ENCODE data around the gene MAPKAPK3. TPM values are rescaled to one million over a fixed set of nuclear protein-coding genes. Genes with fewer than 3 reads are reported as not detected.

The MAPKAPK3 gene
- total RNA-seq, 1 donor from 2014 or later, result 430 TPM

- ATAC-seq (ENCODE audit: poor library complexity) (peak; percentile 36), DNase-seq (peak; percentile 82)
- intact Hi-C loops (cut with DNase I), result loop anchor here (2.0 to 5.0 kb wide), 3 partner anchors 35 to 769 kb away; partner anchors contain the start of gene MANF
Measured at GRCh38 chr3:50617911-50618481, 1.0 kb downstream of the MAPKAPK3 start.

- ATAC-seq (ENCODE audit: poor library complexity) (no peak), DNase-seq (no peak)
- intact Hi-C loops (cut with DNase I), result no loop called here
Measured at GRCh38 chr3:50620420-50620819, 3.5 kb downstream of the MAPKAPK3 start.

DNA sequence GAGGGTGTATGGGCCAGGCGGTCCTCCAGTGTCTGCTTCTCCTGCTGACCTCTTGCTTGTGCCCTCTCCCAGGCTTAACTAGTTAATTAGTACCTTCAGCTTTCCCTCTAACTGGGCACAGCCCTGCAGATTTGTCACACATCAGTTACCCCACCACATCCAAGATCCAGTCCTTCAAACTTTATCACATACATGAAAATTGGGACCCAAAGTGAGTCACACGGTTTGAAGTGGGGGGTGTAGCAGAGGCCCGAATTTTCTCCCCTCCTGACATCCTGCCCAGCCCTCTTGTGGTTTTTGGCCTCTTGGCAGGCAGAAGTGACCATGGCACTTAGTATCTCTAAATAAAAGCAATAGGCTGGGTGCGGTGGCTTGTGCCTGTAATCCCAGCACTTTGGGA lies 3.9 kb downstream of the MAPKAPK3 start:
- DNase-seq (no peak), ATAC-seq (ENCODE audit: poor library complexity) (no peak)
- intact Hi-C loops (cut with DNase I), result no loop called here

- ATAC-seq (ENCODE audit: poor library complexity), result no peak
- DNase-seq, result no peak
- intact Hi-C loops (cut with DNase I), result no loop called here
Measured at GRCh38 chr3:50622881-50623280, 5.9 kb downstream of the MAPKAPK3 start.

DNA sequence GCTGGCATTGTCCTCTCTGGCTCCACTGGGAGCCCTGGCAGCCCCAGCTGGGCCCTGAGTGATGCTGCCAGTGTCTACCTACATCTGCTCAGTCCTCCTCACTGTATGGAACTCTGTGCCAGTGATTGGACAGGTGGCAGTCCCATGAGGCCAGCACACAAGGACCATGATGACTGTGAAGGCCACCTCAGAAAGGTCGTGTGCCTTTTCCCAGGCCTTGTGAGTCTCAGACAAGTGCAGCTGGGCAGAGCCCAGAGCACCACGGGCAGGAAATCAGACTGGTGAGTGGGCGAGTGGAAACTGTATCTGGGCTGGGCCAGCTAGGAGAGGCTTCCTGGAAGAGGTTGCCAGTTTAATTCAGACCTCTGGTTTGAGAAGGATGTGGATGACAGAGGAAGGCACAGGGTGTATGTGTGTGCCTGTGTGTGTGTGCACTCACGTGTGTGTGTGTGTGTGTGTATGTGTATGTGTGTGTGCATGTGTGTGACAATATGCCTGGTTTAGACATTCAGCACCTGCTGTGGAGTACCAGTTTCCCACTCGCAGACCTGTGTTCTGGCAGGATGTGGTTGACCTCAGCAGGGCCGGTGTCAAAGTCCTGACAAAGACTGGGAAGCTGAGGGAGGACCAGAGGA lies 7.0 kb downstream of the MAPKAPK3 start:
- intact Hi-C loops (cut with DNase I), result no loop called here

DNA sequence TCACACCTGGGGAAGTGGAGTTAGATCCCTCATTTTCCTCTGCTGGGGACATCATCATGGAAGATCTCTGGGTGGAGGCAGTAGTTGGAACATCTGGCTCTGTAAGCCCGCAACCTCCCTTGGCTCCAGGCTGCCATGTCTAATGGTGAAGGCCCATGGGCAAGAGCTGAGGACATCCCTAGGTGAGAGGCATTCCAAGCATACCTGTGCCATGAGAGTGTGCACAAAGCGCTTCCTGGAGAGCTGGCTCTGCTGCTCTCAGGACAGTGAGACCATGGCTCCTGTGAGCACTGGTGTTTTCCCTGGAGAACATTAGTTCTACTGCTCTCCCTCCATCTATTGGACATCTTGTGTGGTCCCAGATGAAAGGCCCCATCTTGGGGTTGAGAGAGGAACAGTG lies 7.7 kb downstream of the MAPKAPK3 start:
- intact Hi-C loops (cut with DNase I), result no loop called here
- ATAC-seq (ENCODE audit: poor library complexity) (no peak), DNase-seq (no peak)

More for the DNA sequence above, 7.0 kb downstream of the MAPKAPK3 start:
- no peak for DNase-seq
- no peak for ATAC-seq (ENCODE audit: poor library complexity)

GRCh38 chr3:50625231-50626182 lies 8.6 kb downstream of the MAPKAPK3 start:
- DNase-seq (no peak), ATAC-seq (ENCODE audit: poor library complexity) (peak; percentile 9)
- intact Hi-C loops (cut with DNase I), result no loop called here

- DNase-seq (no peak), ATAC-seq (ENCODE audit: poor library complexity) (no peak)
- intact Hi-C loops (cut with DNase I), result no loop called here
Measured at GRCh38 chr3:50626401-50626800, 9.4 kb downstream of the MAPKAPK3 start.

DNA sequence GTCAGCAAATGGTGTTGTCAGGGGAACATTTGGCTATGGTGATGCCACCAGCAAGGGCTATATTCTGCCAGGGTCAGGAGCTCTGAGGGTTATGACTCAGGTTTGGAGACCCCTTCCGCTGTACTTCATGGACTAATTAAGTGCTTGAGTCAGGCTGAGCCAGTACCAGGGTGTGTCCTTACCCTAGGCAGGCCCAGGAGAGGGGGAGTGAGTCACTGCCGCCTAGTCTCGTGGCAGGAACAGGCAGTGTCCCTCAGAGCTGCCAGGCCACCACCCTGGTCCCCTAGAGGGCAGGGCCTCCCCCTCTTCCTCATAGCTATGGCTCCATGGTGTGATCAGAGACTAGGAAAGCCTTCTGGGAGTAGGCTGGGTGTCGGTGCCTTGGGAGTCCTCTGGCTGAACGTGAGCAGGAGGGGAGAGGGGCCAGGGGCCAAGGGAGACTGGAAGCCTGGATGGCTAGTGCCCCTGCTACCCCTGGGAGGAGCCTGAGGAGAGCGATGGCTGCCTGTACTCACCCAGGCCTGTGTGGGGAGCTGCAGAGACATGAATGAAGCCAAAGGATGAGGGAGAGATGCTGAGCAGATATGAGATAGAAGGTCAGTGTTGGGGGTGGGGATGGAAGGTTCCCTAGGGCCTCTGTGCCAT lies 10.6 kb downstream of the MAPKAPK3 start:
- intact Hi-C loops (cut with DNase I), result no loop called here
- ATAC-seq (ENCODE audit: poor library complexity), result peak; percentile 72

GRCh38 chr3:50628601-50629000 lies 11.7 kb downstream of the MAPKAPK3 start:
- DNase-seq (no peak), ATAC-seq (ENCODE audit: poor library complexity) (no peak)
- intact Hi-C loops (cut with DNase I), result no loop called here

More for the DNA sequence above, 10.6 kb downstream of the MAPKAPK3 start:
- peak; percentile 74 for DNase-seq

DNA sequence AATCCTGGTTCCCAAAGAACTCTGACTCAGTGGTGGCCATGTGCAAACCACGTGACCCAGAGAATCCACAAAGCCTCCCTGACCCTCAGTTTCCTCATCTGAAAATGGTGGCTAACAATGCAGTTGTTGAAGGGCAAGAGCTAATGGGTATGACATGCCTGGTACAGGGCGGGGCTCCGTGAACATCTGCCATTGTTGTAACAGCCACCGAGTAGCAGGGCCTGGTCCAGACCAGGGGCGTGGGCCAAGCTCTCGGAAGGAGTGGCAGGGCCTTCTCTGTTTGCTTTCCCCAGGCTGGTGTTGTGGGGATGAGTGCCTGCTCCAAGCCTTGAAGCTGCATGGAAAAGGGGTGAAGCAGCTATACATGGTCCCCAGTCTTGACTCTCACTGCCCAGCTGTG lies 13.4 kb downstream of the MAPKAPK3 start:
- intact Hi-C loops (cut with DNase I), result no loop called here
- no peak for ATAC-seq (ENCODE audit: poor library complexity)
- no peak for DNase-seq

DNA sequence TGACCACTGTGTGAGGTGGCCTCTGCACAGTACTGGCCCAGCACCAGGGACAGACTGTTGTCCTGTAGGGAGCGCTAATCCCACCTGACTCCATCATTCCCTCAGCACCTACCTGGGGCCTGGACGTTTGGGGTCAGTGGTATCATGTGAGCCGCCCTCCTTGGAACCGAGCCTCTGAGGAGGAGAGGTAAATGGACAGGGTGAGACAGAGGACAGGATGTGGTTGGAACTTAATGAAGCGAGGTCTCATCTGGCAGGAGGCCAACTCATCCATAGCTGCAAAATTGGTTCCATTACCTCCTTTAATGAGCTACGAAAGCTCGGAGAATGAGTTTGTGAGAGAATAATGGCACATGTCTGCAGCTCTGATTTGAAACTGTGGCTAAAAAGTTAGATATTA lies 13.9 kb downstream of the MAPKAPK3 start:
- ATAC-seq (ENCODE audit: poor library complexity) (no peak), DNase-seq (no peak)
- intact Hi-C loops (cut with DNase I), result no loop called here

GRCh38 chr3:50632450-50632849 lies 15.5 kb downstream of the MAPKAPK3 start:
- intact Hi-C loops (cut with DNase I), result no loop called here
- no peak for DNase-seq
- no peak for ATAC-seq (ENCODE audit: poor library complexity)

GRCh38 chr3:50633230-50633790 lies 16.4 kb downstream of the MAPKAPK3 start:
- DNase-seq, result no peak
- ATAC-seq (ENCODE audit: poor library complexity), result no peak
- intact Hi-C loops (cut with DNase I), result no loop called here

DNA sequence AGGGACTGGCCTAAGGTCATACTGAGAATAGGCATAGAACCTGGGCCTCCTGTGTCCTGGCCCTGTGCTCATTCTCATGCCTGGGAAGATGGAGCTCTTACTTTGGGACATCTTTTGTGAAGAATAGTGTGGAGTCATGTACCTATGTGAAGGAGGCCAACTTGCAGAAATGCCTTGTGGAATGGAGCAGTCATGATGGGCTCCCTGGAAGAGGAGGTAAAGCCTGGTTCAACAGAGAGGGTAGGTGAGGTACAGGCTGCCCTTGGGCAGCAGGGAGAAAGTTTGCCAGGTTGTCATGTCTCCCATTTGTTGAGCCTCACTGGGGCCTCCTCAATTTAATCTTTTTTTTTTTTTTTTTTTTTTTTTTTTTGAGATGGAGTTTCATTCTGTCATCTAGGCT lies 18.1 kb downstream of the MAPKAPK3 start:
- intact Hi-C loops (cut with DNase I), result no loop called here
- ATAC-seq (ENCODE audit: poor library complexity) (no peak), DNase-seq (no peak)

GRCh38 chr3:50637011-50637410 lies 20.1 kb downstream of the MAPKAPK3 start:
- DNase-seq, result no peak
- no peak for ATAC-seq (ENCODE audit: poor library complexity)
- intact Hi-C loops (cut with DNase I), result no loop called here

- ATAC-seq (ENCODE audit: poor library complexity) (peak; percentile 17), DNase-seq (no peak)
- intact Hi-C loops (cut with DNase I), result no loop called here
Measured at GRCh38 chr3:50637945-50638344, 21.0 kb downstream of the MAPKAPK3 start.

DNA sequence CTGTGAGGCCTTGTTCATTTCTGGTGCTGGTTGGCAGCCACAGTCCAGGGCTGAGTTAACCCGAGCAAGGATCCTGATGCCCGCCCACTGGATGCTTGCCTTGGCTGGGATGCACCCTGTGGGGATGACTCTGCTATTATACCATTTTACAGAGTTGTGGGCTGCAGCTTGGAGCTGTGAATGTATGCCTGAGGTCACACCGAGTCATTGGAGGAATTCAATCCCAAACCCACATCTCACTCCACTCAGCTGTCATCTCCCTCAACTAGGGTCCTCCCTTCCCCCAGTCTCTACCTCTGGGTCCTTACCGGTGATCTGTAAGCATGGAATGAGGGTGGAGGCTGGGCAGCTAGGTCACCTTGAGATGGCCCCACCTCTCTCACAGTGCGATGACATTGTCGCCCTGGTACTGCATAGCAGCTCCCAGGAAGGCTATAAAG lies 22.1 kb downstream of the MAPKAPK3 start:
- intact Hi-C loops (cut with DNase I), result no loop called here
- ATAC-seq (ENCODE audit: poor library complexity) (peak; percentile 49), DNase-seq (no peak)

GRCh38 chr3:50642382-50642781 lies 25.4 kb downstream of the MAPKAPK3 start:
- intact Hi-C loops (cut with DNase I), result no loop called here
- DNase-seq, result no peak
- no peak for ATAC-seq (ENCODE audit: poor library complexity)
